ENCODE results near the gene DYSF.

GRCh38 chr2:71583876-71584275 is 130.5 kb downstream of the DYSF start:
- TF ChIP-seq, protein P1, sequence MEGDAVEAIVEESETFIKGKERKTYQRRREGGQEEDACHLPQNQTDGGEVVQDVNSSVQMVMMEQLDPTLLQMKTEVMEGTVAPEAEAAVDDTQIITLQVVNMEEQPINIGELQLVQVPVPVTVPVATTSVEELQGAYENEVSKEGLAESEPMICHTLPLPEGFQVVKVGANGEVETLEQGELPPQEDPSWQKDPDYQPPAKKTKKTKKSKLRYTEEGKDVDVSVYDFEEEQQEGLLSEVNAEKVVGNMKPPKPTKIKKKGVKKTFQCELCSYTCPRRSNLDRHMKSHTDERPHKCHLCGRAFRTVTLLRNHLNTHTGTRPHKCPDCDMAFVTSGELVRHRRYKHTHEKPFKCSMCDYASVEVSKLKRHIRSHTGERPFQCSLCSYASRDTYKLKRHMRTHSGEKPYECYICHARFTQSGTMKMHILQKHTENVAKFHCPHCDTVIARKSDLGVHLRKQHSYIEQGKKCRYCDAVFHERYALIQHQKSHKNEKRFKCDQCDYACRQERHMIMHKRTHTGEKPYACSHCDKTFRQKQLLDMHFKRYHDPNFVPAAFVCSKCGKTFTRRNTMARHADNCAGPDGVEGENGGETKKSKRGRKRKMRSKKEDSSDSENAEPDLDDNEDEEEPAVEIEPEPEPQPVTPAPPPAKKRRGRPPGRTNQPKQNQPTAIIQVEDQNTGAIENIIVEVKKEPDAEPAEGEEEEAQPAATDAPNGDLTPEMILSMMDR (IDR thresholded peaks at IDR 0.05) = no peak
- no peak for TF ChIP-seq POLR2A (IDR thresholded peaks at IDR 0.05)
